GM23338 (cell line): ENCODE data around the gene MEGF6. TPM values are rescaled to one million over a fixed set of nuclear protein-coding genes. Genes with fewer than 3 reads are reported as not detected.

Experiments used
- EZH2 ChIP-seq: fragments of 200-600 bp; sonication (generic); IDR thresholded peaks from one replicate; pipeline ENCODE4 v1.8.0; 2017; ENCODE audit warnings: antibody characterized with exemption, mild to moderate bottlenecking, low read depth; ENCODE audit not compliant: unreplicated experiment
- JUNB ChIP-seq: IDR thresholded peaks from one replicate; pipeline ENCODE4 v1.6.1; 2016; ENCODE audit warnings: antibody characterized with exemption; ENCODE audit not compliant: unreplicated experiment
- REST ChIP-seq: IDR thresholded peaks from one replicate; pipeline ENCODE4 v1.6.1; 2018; ENCODE audit warnings: antibody characterized with exemption; ENCODE audit not compliant: unreplicated experiment
- ZNF331 ChIP-seq: fragments of 250-450 bp; sonication (Bioruptor Pico); IDR thresholded peaks from 2 replicates; pipeline ENCODE4 v1.5.0; 2020; ENCODE audit warnings: low read depth, mild to moderate bottlenecking, moderate library complexity
- ZNF462 ChIP-seq: fragments of 250-450 bp; sonication (Bioruptor Pico); IDR thresholded peaks from 2 replicates; pipeline ENCODE4 v1.5.0; 2020; ENCODE audit warnings: mild to moderate bottlenecking, moderate library complexity
- polyA plus RNA-seq: library from polyadenylated mRNA; unstranded; fragments of >200 nt; fragmentation: Nextera tagmentation; extraction: Ambion mirVana; gene quantifications from 2 replicates; pipeline ENCODE4 v1.2.1, GENCODE V29; 2016
- total RNA-seq: library from RNA; depleted of rRNA; stranded (reverse); fragments of >200 nt; shearing (Covaris generic); gene quantifications from 2 replicates; pipeline ENCODE4 v1.2.3, GENCODE V29; 2014

MEGF6 gene
- total and polyA plus RNA-seq, 2 experiments from 2014 or later: 4.0 to 21.4 TPM

- TF ChIP-seq REST (no peak), EZH2 (no peak), ZNF331 (CRISPR knock-in tag) (no peak), ZNF462 (CRISPR knock-in tag) (no peak), JUNB (no peak)
Measured at GRCh38 chr1:3450983-3451382, 160.3 kb downstream of the MEGF6 start (continued).
